ENCODE results near the gene FBXL4. TPM values are rescaled to one million over a fixed set of nuclear protein-coding genes. Genes with fewer than 3 reads are reported as not detected.
A peak's percentile ranks its signal among the peaks of the same experiment; 100 is the strongest.

The FBXL4 gene
- total RNA-seq, 1 donor from 2014 or later = 18.3 TPM

DNA sequence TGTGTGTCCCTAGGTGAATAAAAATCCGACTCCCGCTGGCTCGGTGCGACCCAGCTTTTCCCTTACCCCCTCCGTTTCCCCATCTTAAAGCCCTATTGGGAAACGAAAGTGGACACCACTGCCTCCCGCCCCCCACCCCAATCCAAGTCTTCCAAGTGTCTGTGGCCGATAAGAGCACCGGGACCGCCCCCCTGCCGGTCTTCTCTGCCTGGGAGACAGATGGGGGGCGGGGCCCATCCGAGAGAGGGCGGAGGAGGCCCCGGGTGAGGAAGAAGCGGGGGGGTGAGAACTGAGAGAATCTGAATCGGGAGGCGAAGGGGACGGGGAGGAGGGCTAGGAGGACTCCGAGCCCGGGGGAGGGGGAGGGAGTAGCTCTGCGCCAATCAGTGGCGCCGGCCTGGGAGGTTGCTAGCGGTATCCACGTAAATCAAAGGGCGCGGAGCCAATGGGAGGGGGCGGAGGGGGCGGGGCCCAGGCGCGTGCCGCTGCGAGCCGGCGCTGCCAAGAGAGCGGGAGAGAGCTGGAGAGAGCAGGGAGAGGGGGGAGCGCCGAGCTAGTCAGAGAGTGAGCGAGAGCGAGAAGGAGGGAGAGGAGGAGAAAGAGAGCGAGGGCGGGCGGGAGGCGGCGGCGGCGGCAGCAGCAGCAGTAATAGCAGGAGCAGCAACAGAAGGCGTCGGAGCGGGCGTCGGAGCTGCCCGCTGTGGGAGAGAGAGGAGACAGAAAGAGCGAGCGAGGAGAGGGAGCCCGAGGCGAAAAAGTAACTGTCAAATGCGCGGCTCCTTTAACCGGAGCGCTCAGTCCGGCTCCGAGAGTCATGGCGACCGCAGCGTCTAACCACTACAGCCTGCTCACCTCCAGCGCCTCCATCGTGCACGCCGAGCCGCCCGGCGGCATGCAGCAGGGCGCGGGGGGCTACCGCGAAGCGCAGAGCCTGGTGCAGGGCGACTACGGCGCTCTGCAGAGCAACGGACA lies 113.4 kb downstream of the FBXL4 start, which contains the start of gene POU3F2:
Gene POU3F2 (plus strand): TSS at position 515 of the 972 bp plus-strand sequence. CDS start 300 bp downstream, at position 815.
- Mint-ChIP-seq H3K4me1 (ENCODE audit: unreplicated experiment) (peaks cover 20% of the 10 kb centered on the region), H3K27ac (peak within 1 kb of the TSS; percentile 49), H3K27me3 (peaks cover 93% of the 10 kb centered on the region), H3K36me3 (no peaks in the 10 kb centered on the region), H3K9me3 (no peaks in the 10 kb centered on the region), H3K4me3 (peak within 1 kb of the TSS; percentile 86)
- TF ChIP-seq, protein P1, sequence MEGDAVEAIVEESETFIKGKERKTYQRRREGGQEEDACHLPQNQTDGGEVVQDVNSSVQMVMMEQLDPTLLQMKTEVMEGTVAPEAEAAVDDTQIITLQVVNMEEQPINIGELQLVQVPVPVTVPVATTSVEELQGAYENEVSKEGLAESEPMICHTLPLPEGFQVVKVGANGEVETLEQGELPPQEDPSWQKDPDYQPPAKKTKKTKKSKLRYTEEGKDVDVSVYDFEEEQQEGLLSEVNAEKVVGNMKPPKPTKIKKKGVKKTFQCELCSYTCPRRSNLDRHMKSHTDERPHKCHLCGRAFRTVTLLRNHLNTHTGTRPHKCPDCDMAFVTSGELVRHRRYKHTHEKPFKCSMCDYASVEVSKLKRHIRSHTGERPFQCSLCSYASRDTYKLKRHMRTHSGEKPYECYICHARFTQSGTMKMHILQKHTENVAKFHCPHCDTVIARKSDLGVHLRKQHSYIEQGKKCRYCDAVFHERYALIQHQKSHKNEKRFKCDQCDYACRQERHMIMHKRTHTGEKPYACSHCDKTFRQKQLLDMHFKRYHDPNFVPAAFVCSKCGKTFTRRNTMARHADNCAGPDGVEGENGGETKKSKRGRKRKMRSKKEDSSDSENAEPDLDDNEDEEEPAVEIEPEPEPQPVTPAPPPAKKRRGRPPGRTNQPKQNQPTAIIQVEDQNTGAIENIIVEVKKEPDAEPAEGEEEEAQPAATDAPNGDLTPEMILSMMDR (conservative IDR thresholded peaks at IDR 0.05) = no peak
- peak; percentile 89 for DNase-seq (ENCODE audit: extremely low spot score, unreplicated experiment)

DNA sequence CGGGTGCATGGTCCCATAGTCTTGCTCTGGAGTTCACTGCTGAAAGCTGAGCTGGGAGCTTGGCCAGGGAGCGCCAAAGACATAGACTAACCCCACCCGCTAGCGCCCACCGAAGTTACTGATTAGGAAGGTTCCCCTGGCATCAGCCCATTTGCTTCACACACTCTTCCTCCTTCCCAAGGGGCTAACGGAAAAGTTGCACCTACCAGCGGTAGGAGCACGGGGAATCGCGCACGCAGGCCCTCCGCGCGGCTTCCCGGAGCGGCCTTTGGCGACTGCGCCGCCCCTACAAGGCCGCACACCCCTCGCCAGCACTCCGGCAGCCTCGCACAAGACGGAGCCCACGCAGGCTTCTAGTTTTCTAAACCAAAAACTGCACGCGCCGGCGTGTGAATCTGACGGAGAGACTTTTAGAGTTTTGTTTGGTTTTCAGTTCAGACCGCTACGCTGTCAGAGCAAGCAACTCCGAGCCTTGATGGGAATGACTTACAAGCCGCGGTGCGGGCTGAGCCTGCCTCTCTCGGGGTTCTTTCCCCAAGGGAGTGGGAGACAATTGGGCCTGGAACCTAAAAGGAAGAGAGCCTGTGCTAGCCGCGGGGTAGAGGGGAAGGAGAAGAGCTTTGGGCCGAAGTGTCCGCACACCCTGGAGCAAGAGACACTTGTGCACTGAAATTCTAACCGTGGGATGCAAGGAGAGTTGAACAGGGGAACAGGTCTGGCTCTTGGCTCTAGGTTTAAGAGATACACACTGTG lies 114.3 kb downstream of the FBXL4 start:
- TF ChIP-seq, protein P1 (conservative IDR thresholded peaks at IDR 0.05) = no peak
- peak; percentile 67 for DNase-seq (ENCODE audit: extremely low spot score, unreplicated experiment)
- H3K36me3 Mint-ChIP-seq = no peaks in the 10 kb centered on the region
- H3K4me3 Mint-ChIP-seq = peak overlapping the region; percentile 86
- H3K27me3 Mint-ChIP-seq = peaks cover 93% of the 10 kb centered on the region
- H3K27ac Mint-ChIP-seq = peak overlapping the region; percentile 49
- peaks cover 20% of the 10 kb centered on the region for H3K4me1 Mint-ChIP-seq (ENCODE audit: unreplicated experiment)
- H3K9me3 Mint-ChIP-seq = no peaks in the 10 kb centered on the region

DNA sequence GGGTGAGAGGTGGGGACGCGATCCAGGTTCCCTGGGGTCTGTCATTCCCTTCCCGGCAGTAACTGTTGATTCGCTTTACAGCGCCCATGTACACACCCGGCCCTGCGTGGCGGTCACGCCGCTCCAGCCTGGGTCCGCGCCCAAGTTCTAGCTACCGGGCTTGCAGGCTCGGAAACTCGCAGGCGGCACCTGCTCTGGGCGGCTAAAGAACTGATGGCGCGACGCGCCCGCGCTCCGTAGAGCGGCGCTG lies 114.8 kb downstream of the FBXL4 start:
- Mint-ChIP-seq H3K27ac (no peak overlapping the region), H3K9me3 (no peaks in the 10 kb centered on the region), H3K36me3 (no peaks in the 10 kb centered on the region), H3K4me3 (peak overlapping the region; percentile 86), H3K4me1 (ENCODE audit: unreplicated experiment) (peaks cover 24% of the 10 kb centered on the region), H3K27me3 (peaks cover 93% of the 10 kb centered on the region)
- TF ChIP-seq, protein P1 (conservative IDR thresholded peaks at IDR 0.05) = no peak
- DNase-seq (ENCODE audit: extremely low spot score, unreplicated experiment) = peak; percentile 67

DNA sequence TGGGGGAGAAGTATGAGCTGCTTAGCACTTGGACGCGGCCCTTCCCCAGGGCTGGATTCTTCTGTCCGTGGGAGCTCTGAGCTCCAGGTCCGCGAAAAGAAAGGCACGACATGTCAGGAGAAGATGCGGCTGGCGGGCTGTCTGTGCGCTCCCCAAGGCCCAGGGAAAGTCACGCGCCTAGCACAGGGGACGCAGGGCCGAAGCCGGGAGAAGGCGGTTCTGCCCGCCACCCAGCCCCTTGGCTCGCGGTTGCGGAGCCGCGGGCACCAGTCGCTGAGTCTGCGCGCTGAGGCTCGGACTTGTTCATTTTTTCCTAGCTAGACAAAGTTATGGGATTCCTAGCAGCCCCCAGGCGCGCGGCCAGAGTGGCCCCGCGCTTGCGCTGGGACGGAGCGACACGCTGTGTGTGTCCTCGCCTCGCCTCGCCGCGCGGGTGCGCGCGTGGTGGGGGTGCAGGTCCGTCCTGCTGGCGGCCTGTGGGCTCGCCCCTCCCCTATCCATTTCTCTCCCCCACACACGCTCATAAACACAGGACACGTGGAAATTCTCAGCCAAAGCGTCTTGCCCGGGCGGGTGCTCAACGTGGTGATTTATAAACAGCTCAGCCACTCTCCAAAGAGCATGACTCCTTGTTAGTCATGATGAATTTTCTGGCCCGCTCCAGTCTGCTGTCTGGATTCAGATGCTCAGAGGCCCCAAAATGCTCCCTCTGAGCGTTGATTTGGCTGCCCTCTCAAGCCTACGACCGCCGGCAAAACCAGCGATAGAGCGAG lies 115.3 kb downstream of the FBXL4 start:
- peaks cover 25% of the 10 kb centered on the region for H3K4me1 Mint-ChIP-seq (ENCODE audit: unreplicated experiment)
- peaks cover 93% of the 10 kb centered on the region for H3K27me3 Mint-ChIP-seq
- DNase-seq (ENCODE audit: extremely low spot score, unreplicated experiment) = peak; percentile 71
- no peaks in the 10 kb centered on the region for H3K9me3 Mint-ChIP-seq
- no peak overlapping the region for H3K27ac Mint-ChIP-seq
- TF ChIP-seq, protein P1 (conservative IDR thresholded peaks at IDR 0.05) = no peak
- no peaks in the 10 kb centered on the region for H3K36me3 Mint-ChIP-seq
- H3K4me3 Mint-ChIP-seq = peak overlapping the region; percentile 86

DNA sequence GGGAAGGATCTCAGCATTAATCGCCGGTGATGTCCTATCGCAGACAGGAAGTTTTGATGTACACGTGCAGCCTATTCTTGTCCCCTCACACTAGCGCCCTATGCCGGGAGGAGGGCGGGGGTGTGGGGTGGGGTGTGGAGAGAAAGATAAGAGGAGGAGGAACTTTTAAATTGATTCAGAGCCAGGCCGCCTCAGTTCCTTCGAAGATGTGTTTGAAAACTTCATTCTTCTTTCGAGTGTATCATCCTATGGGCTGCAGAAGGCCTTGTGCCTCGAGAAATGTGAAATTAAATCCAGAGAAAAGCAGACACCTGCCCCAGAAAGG lies 115.8 kb downstream of the FBXL4 start:
- no peak for DNase-seq (ENCODE audit: extremely low spot score, unreplicated experiment)
- H3K36me3 Mint-ChIP-seq = no peaks in the 10 kb centered on the region
- peaks cover 93% of the 10 kb centered on the region for H3K27me3 Mint-ChIP-seq
- TF ChIP-seq, protein P1 (conservative IDR thresholded peaks at IDR 0.05) = no peak
- peaks cover 29% of the 10 kb centered on the region for H3K4me1 Mint-ChIP-seq (ENCODE audit: unreplicated experiment)
- peak overlapping the region; percentile 84 for H3K4me3 Mint-ChIP-seq
- H3K9me3 Mint-ChIP-seq = no peaks in the 10 kb centered on the region
- no peak overlapping the region for H3K27ac Mint-ChIP-seq
